H1 (cell line): ENCODE data around the gene PMFBP1. TPM values are rescaled to one million over a fixed set of nuclear protein-coding genes. Genes with fewer than 3 reads are reported as not detected.

Source experiments
- CTCF ChIA-PET: fragments of 300-600 bp; sonication (Branson Sonifier 250); formaldehyde crosslinking; loops from one replicate; lab custom pipeline; 2021; ENCODE audit not compliant: partially characterized antibody; lab: Charles Lee
- POLR2A ChIA-PET: fragments of 300-600 bp; sonication (Branson Sonifier 250); formaldehyde crosslinking; loops from one replicate; lab custom pipeline; 2021; ENCODE audit warnings: inconsistent platforms; ENCODE audit not compliant: partially characterized antibody; lab: Charles Lee
- DNase-seq, 2 experiments: peaks; one replicate each; pipeline versions ENCODE4 v3.0.0 to v3.0.0-alpha.2; 2010 to 2022; ENCODE audit warnings: low spot score in 2 of 2, low read depth in 1 of 2, mixed read lengths in 1 of 2
- FAIRE-seq: peaks from 2 replicates; lab custom pipeline; 2011; peaks lifted over from hg19 to GRCh38; lab: Jason Lieb, UNC
- H2AFZ ChIP-seq: 2 replicates; pipeline ENCODE4 v1.8.1; 2012; ENCODE audit warnings: low read length, inconsistent platforms
- H2AK5ac ChIP-seq: 2 replicates; pipeline ENCODE4 v1.6.1; 2013; ENCODE audit warnings: low read depth, low read length
- H2BK120ac ChIP-seq: replicated peaks from 2 replicates; pipeline ENCODE3; 2013; ENCODE audit warnings: low read depth, low read length, inconsistent platforms
- H2BK12ac ChIP-seq: 2 replicates; pipeline ENCODE4 v1.6.1; 2013; ENCODE audit warnings: low read depth, low read length
- H2BK15ac ChIP-seq: 2 replicates; pipeline ENCODE4 v1.6.1; 2013; ENCODE audit warnings: low read length
- H2BK20ac ChIP-seq: 2 replicates; pipeline ENCODE4 v1.6.1; 2013; ENCODE audit warnings: low read length
- H2BK5ac ChIP-seq: 2 replicates; pipeline ENCODE4 v1.6.1; 2013; ENCODE audit warnings: low read depth, low read length
- H3K14ac ChIP-seq: 2 replicates; pipeline ENCODE4 v1.6.1; 2013; ENCODE audit warnings: inconsistent platforms; ENCODE audit not compliant: insufficient read length
- H3K18ac ChIP-seq: 2 replicates; pipeline ENCODE4 v1.6.1; 2013; ENCODE audit warnings: low read length; ENCODE audit errors: extremely low read depth
- H3K23ac ChIP-seq: 2 replicates; pipeline ENCODE4 v1.6.1; 2013; ENCODE audit warnings: inconsistent platforms; ENCODE audit not compliant: insufficient read length
- H3K23me2 ChIP-seq: 2 replicates; pipeline ENCODE4 v1.6.1; 2013; ENCODE audit warnings: low read depth, low read length
- H3K27ac ChIP-seq: 2 replicates; pipeline ENCODE4 v1.6.1; 2011; ENCODE audit warnings: low read depth, low read length, inconsistent platforms
- H3K27me3 ChIP-seq, 4 experiments: replicated peaks in 1 of 4; 1 replicate in 1 of 4; 2 replicates in 3 of 4; pipeline versions ENCODE4 v1.6.1 to v1.8.1; 2011 to 2013; ENCODE audit warnings: low read length in 3 of 4, mild to moderate bottlenecking in 3 of 4, inconsistent platforms in 2 of 4, mixed read lengths in 2 of 4, moderate library complexity in 1 of 4; ENCODE audit not compliant: control insufficient read depth in 3 of 4, insufficient read depth in 3 of 4; ENCODE audit errors: extremely low read depth in 1 of 4
- H3K36me3 ChIP-seq, 4 experiments: 2 replicates each; pipeline versions ENCODE4 v1.6.1 to v1.8.1; 2011 to 2013; ENCODE audit warnings: mild to moderate bottlenecking in 4 of 4, low read length in 3 of 4, moderate library complexity in 2 of 4, control low read depth in 1 of 4, inconsistent platforms in 1 of 4; ENCODE audit not compliant: insufficient read depth in 4 of 4, control insufficient read depth in 2 of 4
- H3K4ac ChIP-seq: replicated peaks from 2 replicates; pipeline ENCODE3; 2013; ENCODE audit warnings: low read length, low read depth, mixed read lengths, inconsistent platforms; ENCODE audit not compliant: insufficient read length
- H3K4me1 ChIP-seq, 4 experiments: replicated peaks in 1 of 4; 1 replicate in 1 of 4; 2 replicates in 3 of 4; pipeline versions ENCODE4 v1.6.1 to v1.8.1; 2011 to 2013; ENCODE audit warnings: low read length in 3 of 4, inconsistent platforms in 2 of 4, mixed read lengths in 1 of 4; ENCODE audit not compliant: insufficient read depth in 4 of 4, control insufficient read depth in 3 of 4
- H3K4me2 ChIP-seq, 2 experiments: 2 replicates each; pipeline versions ENCODE4 v1.6.1 to v1.8.1; 2011 to 2013; ENCODE audit warnings: low read depth in 2 of 2, low read length in 2 of 2, control low read depth in 1 of 2, inconsistent platforms in 1 of 2, mild to moderate bottlenecking in 1 of 2; ENCODE audit not compliant: insufficient read depth in 1 of 2
- H3K4me3 ChIP-seq, 4 experiments: fragments of 200-600, 300-600 bp in 1 of 4; sonication (generic), shearing (Covaris generic), sonication (Bioruptor Twin) in 1 of 4; 2 replicates each; pipeline versions ENCODE4 v1.5.1 to v1.8.1; 2011 to 2016; ENCODE audit warnings: low read length in 4 of 4, low read depth in 3 of 4, control low read depth in 2 of 4, inconsistent platforms in 2 of 4, mild to moderate bottlenecking in 2 of 4, mixed read lengths in 1 of 4, moderate library complexity in 1 of 4; ENCODE audit not compliant: insufficient read depth in 2 of 4; ENCODE audit errors: extremely low read depth in 1 of 4
- H3K56ac ChIP-seq: replicated peaks from 2 replicates; pipeline ENCODE3; 2013; ENCODE audit warnings: low read depth, mild to moderate bottlenecking, mixed read lengths, low read length, inconsistent platforms; ENCODE audit not compliant: insufficient read length
- H3K79me1 ChIP-seq: 2 replicates; pipeline ENCODE4 v1.6.1; 2013; ENCODE audit warnings: low read depth, low read length, control low read depth
- H3K79me2 ChIP-seq, 2 experiments: 2 replicates each; pipeline versions ENCODE4 v1.6.1 to v1.8.1; 2012 to 2013; ENCODE audit warnings: low read length in 2 of 2, mild to moderate bottlenecking in 2 of 2, inconsistent platforms in 1 of 2; ENCODE audit not compliant: insufficient read depth in 2 of 2, control insufficient read depth in 1 of 2
- H3K9ac ChIP-seq, 4 experiments: replicated peaks in 1 of 4; 1 replicate in 1 of 4; 2 replicates in 3 of 4; pipeline versions ENCODE4 v1.6.1 to v1.8.1; 2011 to 2013; ENCODE audit warnings: low read depth in 3 of 4, low read length in 3 of 4, control low read depth in 2 of 4, mild to moderate bottlenecking in 2 of 4, moderate library complexity in 2 of 4, inconsistent platforms in 1 of 4; ENCODE audit errors: extremely low read depth in 1 of 4
- H3K9me3 ChIP-seq, 2 experiments: 2 replicates each; pipeline versions ENCODE4 v1.6.1 to v1.8.1; 2012 to 2013; ENCODE audit warnings: mild to moderate bottlenecking in 2 of 2, moderate library complexity in 2 of 2, control low read depth in 1 of 2, inconsistent platforms in 1 of 2, low read depth in 1 of 2, low read length in 1 of 2, mixed read lengths in 1 of 2; ENCODE audit not compliant: insufficient read depth in 2 of 2
- H4K20me1 ChIP-seq, 2 experiments: replicated peaks in 1 of 2; 2 replicates each; pipeline versions ENCODE3 to v1.8.1; 2011 to 2013; ENCODE audit warnings: inconsistent platforms in 2 of 2, low read length in 2 of 2, mild to moderate bottlenecking in 1 of 2; ENCODE audit not compliant: insufficient read depth in 2 of 2, control insufficient read depth in 1 of 2
- H4K5ac ChIP-seq: 2 replicates; pipeline ENCODE4 v1.6.1; 2013; ENCODE audit warnings: low read length, low read depth, mixed read lengths, inconsistent platforms; ENCODE audit not compliant: insufficient read length
- H4K8ac ChIP-seq: 2 replicates; pipeline ENCODE4 v1.8.0; 2013; ENCODE audit warnings: mild to moderate bottlenecking, moderate library complexity, low read length, inconsistent platforms; ENCODE audit not compliant: insufficient read depth; ENCODE audit errors: extremely low read depth
- H4K91ac ChIP-seq: replicated peaks from 2 replicates; pipeline ENCODE3; 2013; ENCODE audit warnings: low read length, mixed read lengths, inconsistent platforms; ENCODE audit not compliant: insufficient read length
- SAP30 ChIP-seq: fragments of 300-600 bp; sonication (generic); IDR thresholded peaks from 2 replicates; pipeline ENCODE4 v1.7.1; 2012; ENCODE audit warnings: low read length, moderate library complexity, mild to moderate bottlenecking, inconsistent platforms; ENCODE audit not compliant: insufficient read depth, insufficient replicate concordance
- SIX5 ChIP-seq: IDR thresholded peaks from 2 replicates; pipeline ENCODE4 v1.6.1; 2011; ENCODE audit warnings: mild to moderate bottlenecking, low read depth, low read length
- WGBS, 2 experiments: shearing (Covaris generic) in 1 of 2; methylation state at CpG; one replicate each; pipeline versions ENCODE4 v1.1.6 to v1.1.7; 2013 to 2015; ENCODE audit warnings: low lambda C conversion rate in 2 of 2, mixed read lengths in 2 of 2, inconsistent platforms in 1 of 2, low coverage in 1 of 2, missing lambda C conversion rate in 1 of 2; ENCODE audit not compliant: insufficient replicate concordance in 2 of 2, insufficient coverage in 1 of 2, insufficient read length in 1 of 2; ENCODE audit errors: extremely low coverage in 1 of 2, missing lambda C conversion rate in 1 of 2; 5-methylcytosine and 5-hydroxymethylcytosine counted together
- polyA plus RNA-seq, 7 experiments: library from polyadenylated mRNA; depleted of rRNA in 3 of 7; stranded (reverse) in 5 of 7; unstranded in 2 of 7; fragments of >200 nt in 5 of 7; fragments of 200-250 nt in 2 of 7; gene quantifications; 1 replicate in 5 of 7; 2 replicates in 1 of 7; 4 replicates in 1 of 7; pipeline versions ENCODE4 v1.2.1 to v1.2.3, GENCODE V29; 2011 to 2013; ENCODE audit warnings: missing spikeins in 2 of 7, mixed read lengths in 2 of 7
- total RNA-seq: library from RNA; stranded (reverse); fragmentation: NEBNext Ultra II Directional; extraction: Animal tissue kit (Norgen Biotek cat#: 25700); gene quantifications from 2 replicates; pipeline ENCODE4 v1.2.1, GENCODE V29; 2021

The PMFBP1 gene
- total and polyA plus RNA-seq, 2 of the 8 experiments (the other 6 are each of a cell fraction or from before 2014, with no cell fraction given) = 0.32 to 1.6 TPM

DNA sequence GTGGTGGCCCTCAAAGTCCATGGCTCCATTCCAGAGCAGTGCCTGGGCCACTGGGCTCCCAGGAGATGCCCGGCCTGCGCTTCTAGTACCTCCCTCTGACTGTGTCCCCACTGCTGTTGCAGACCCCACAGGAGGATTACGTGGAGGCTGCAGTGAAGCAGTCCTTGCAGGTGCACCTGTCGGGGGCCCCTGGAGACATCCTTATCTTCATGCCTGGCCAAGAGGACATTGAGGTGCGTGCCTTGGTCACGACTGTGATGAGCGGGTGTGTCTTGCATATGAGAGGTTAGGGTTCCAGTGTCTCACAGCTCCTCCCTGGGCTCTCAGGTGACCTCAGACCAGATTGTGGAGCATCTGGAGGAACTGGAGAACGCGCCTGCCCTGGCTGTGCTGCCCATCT is 67.0 kb downstream of the PMFBP1 start:
- Histone ChIP-seq H3K23ac (no peak overlapping the region), H4K5ac (no peak overlapping the region), H4K8ac (no peak overlapping the region; the same call in 1 of the 2 replicates), H3K36me3 (peaks cover 45 to 90% (median 78%) of the 10 kb centered on the region in 4 experiments), H3K56ac (no peak overlapping the region), H2BK15ac (no peak overlapping the region), H3K27ac (no peak overlapping the region), H3K4me2 (no peak overlapping the region), H3K23me2 (no peaks in the 10 kb centered on the region), H3K14ac (no peak overlapping the region), H3K27me3 (no peaks in the 10 kb centered on the region), H3K4me1 (no peaks in the 10 kb centered on the region), H4K91ac (no peak overlapping the region), H2AFZ (no peak overlapping the region), H3K79me1 (no peaks in the 10 kb centered on the region), H3K4me3 (no peak overlapping the region), H3K9ac (no peak overlapping the region), H2BK12ac (no peak overlapping the region), H3K18ac (no peak overlapping the region), H2BK120ac (no peak overlapping the region), H2BK5ac (no peak overlapping the region), H2AK5ac (no peak overlapping the region), H4K20me1 (peaks cover 4 to 11% of the 10 kb centered on the region in 2 experiments), H3K9me3 (no peaks in the 10 kb centered on the region), H3K79me2 (no peaks in the 10 kb centered on the region), H2BK20ac (no peak overlapping the region), H3K4ac (no peak overlapping the region)
- FAIRE-seq = no peak
- no peak for DNase-seq
- TF ChIP-seq SAP30 (no peak), SIX5 (no peak)
- POLR2A ChIA-PET = no interaction called here
- 82% methylated on average over 9 of the region's 9 CpGs; no CpG with 5 or more reads in 1 of the 2 experiments for WGBS, 2 experiments
- CTCF ChIA-PET = interaction anchor here (1.0 to 2.0 kb wide), 2 partner anchors 10 to 20 kb away, joined by 3 to 8 read pairs; no protein-coding TSS in a partner anchor
